GM23248 (cell line): ENCODE measurements around the gene SIPA1L3. TPM values are rescaled to one million over a fixed set of nuclear protein-coding genes. Genes with fewer than 3 reads are reported as not detected.

ENCODE experiments used
- DNase-seq: peaks from one replicate; pipeline ENCODE4 v3.0.0-alpha.2; 2015
- H2AFZ ChIP-seq: fragments of 200-600 bp; sonication (generic); 2 replicates; pipeline ENCODE4 v1.6.1; 2016; ENCODE audit warnings: antibody characterized with exemption
- H3F3A ChIP-seq: fragments of 200-600 bp; sonication (generic); 2 replicates; pipeline ENCODE4 v1.6.1; 2016; ENCODE audit warnings: mild to moderate bottlenecking, antibody characterized with exemption, mixed run types; ENCODE audit not compliant: insufficient read depth
- H3K27ac ChIP-seq: fragments of 200-600 bp; sonication (generic); 2 replicates; pipeline ENCODE4 v1.5.1; 2016; ENCODE audit warnings: mild to moderate bottlenecking
- H3K27me3 ChIP-seq: fragments of 200-600 bp; sonication (generic); replicated peaks from 2 replicates; pipeline ENCODE4 v1.6.1; 2016; ENCODE audit warnings: mild to moderate bottlenecking; ENCODE audit not compliant: insufficient read depth
- H3K36me3 ChIP-seq: fragments of 200-600 bp; sonication (generic); 2 replicates; pipeline ENCODE4 v1.6.1; 2016; ENCODE audit warnings: low read depth, mild to moderate bottlenecking
- H3K4me1 ChIP-seq: fragments of 200-600 bp; sonication (generic); 2 replicates; pipeline ENCODE4 v1.6.1; 2016; ENCODE audit warnings: mild to moderate bottlenecking; ENCODE audit not compliant: insufficient read depth
- H3K4me2 ChIP-seq: fragments of 200-600 bp; sonication (generic); one replicate; pipeline ENCODE4 v1.6.1; 2016; ENCODE audit warnings: mild to moderate bottlenecking; ENCODE audit not compliant: unreplicated experiment
- H3K4me3 ChIP-seq: fragments of 200-600 bp; sonication (generic); 2 replicates; pipeline ENCODE4 v1.5.1; 2016; ENCODE audit warnings: mild to moderate bottlenecking
- H3K79me2 ChIP-seq: fragments of 200-600 bp; sonication (generic); 2 replicates; pipeline ENCODE4 v1.6.1; 2016; ENCODE audit warnings: mild to moderate bottlenecking; ENCODE audit not compliant: insufficient read depth
- H3K9ac ChIP-seq: fragments of 200-600 bp; sonication (generic); 2 replicates; pipeline ENCODE4 v1.6.1; 2016; ENCODE audit warnings: mild to moderate bottlenecking
- H3K9me2 ChIP-seq: fragments of 200-600 bp; sonication (generic); 2 replicates; pipeline ENCODE4 v1.6.1; 2016; ENCODE audit warnings: mixed run types, mild to moderate bottlenecking, moderate library complexity; ENCODE audit not compliant: insufficient read depth
- H3K9me3 ChIP-seq: fragments of 200-600 bp; sonication (generic); one replicate; pipeline ENCODE4 v1.6.1; 2017; ENCODE audit warnings: low read depth
- H4K20me1 ChIP-seq: fragments of 200-600 bp; sonication (generic); 2 replicates; pipeline ENCODE4 v1.6.0; 2016; ENCODE audit not compliant: insufficient read depth
- EZH2 ChIP-seq: fragments of 200-600 bp; sonication (generic); IDR thresholded peaks from 2 replicates; pipeline ENCODE4 v1.6.1; 2018; ENCODE audit warnings: antibody characterized with exemption, mild to moderate bottlenecking; ENCODE audit not compliant: insufficient read depth, poor library complexity, severe bottlenecking
- EZH2phosphoT487 ChIP-seq: fragments of 200-600 bp; sonication (generic); IDR thresholded peaks from 2 replicates; pipeline ENCODE4 v1.6.1; 2018; ENCODE audit warnings: antibody characterized with exemption, moderate library complexity, mild to moderate bottlenecking, low read depth; ENCODE audit not compliant: insufficient read depth
- WGBS, 2 experiments: methylation state at CpG; one replicate each; pipeline ENCODE4 v1.1.6; 2015 to 2017; ENCODE audit warnings: low lambda C conversion rate in 2 of 2, low coverage in 1 of 2; ENCODE audit errors: missing lambda C conversion rate in 2 of 2; 5-methylcytosine and 5-hydroxymethylcytosine counted together
- in situ Hi-C: fragments of 300-500 bp; cut with MboI; formaldehyde crosslinking; loops from 2 replicates; pipeline ENCODE4 v1.15.0; 2020
- polyA plus RNA-seq: library from polyadenylated mRNA; unstranded; fragments of >200 nt; fragmentation: Nextera tagmentation; extraction: Ambion mirVana; gene quantifications from 2 replicates; pipeline ENCODE4 v1.2.1, GENCODE V29; 2016
- total RNA-seq: library from RNA; depleted of rRNA; stranded (reverse); fragments of >200 nt; shearing (Covaris generic); gene quantifications from 2 replicates; pipeline ENCODE4 v1.2.3, GENCODE V29; 2014

The SIPA1L3 gene
- total and polyA plus RNA-seq, 2 experiments from 2014 or later = 3.7 to 12.1 TPM

DNA sequence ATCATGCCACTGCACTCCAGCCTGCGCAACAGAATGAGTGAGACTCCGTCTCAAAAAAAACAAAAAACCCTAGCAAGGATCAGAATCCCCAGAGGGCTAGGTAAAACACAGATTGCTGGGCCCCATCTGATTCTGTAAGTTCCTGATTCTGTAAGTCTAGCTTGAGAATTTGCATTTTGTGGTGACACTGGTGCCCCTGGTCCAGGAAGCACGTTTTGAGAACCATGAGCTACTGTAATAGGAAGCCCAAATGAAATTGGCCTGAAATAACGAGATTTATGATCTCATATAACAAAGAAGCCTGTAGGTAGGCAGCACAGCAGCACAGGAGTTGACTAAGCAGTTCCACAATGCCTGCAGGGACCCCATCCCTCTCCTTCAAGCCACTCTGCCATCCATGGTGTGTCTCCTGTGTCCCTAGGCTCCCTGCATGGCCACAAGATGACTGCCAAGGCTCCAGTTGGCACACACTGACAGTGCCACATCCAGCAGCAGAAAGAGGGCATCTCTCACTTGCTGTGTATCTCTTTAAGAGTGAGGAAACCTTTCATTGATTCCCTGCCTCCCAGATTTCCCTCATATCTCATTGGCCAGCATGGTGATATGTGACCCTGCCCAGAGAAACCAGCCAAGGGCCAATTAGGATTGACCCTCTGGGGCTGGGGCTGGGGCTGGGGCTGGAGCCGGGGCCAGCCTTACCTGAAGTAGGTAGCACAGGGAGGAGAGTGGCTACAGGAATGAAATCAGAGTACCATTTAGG lies 21.7 kb downstream of the SIPA1L3 start:
- 73 to 76% methylated on average over 5 of the region's 5 CpGs for WGBS, 2 experiments
- H2AFZ ChIP-seq = no peak overlapping the region
- H3K79me2 ChIP-seq = peaks cover 100% of the 10 kb centered on the region
- H3K9me3 ChIP-seq = no peaks in the 10 kb centered on the region
- no peaks in the 10 kb centered on the region for H3F3A ChIP-seq
- H4K20me1 ChIP-seq = no peaks in the 10 kb centered on the region
- H3K9ac ChIP-seq = no peak overlapping the region
- peaks cover 15% of the 10 kb centered on the region for H3K4me1 ChIP-seq
- H3K4me3 ChIP-seq = no peak overlapping the region
- no peaks in the 10 kb centered on the region for H3K9me2 ChIP-seq
- no peak for DNase-seq
- H3K27me3 ChIP-seq = no peaks in the 10 kb centered on the region
- no peaks in the 10 kb centered on the region for H3K36me3 ChIP-seq
- in situ Hi-C loops = no loop called here
- H3K27ac ChIP-seq = no peak overlapping the region
- TF ChIP-seq EZH2 (no peak), EZH2phosphoT487 (no peak)
- H3K4me2 ChIP-seq = no peak overlapping the region

DNA sequence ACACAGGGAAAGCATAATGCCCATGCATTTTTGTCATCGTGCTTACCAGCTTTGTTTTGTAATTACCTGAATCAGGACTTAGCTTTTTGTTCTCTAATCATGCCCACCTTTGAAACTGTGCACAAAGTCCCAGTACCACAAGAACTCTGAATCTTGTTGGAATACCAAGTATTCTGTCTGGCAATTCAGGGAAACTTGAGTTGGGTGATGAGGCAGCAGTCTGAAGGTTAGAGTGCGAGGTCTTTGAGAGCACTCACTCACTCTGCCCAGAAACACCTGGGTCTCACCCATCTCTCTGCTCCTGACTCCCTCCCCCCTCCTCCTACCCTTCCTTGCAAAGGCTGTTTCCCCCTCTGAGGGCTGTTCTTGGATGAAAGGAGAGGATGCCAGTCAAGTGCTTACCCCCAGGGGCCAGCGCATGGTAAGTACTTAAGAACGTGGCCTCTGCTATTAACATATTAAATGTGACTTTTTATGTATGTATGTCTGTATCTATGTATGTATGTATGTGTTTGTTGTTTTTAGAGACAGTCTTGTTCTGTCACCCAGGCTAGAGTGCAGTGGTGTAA lies 22.4 kb downstream of the SIPA1L3 start:
- TF ChIP-seq EZH2phosphoT487 = no peak
- no peak for TF ChIP-seq EZH2
- H3K27ac ChIP-seq = no peak overlapping the region
- H3K9me2 ChIP-seq = no peaks in the 10 kb centered on the region
- H3K36me3 ChIP-seq = no peaks in the 10 kb centered on the region
- H3K4me3 ChIP-seq = no peak overlapping the region
- H3K9me3 ChIP-seq = no peaks in the 10 kb centered on the region
- no peak overlapping the region for H3K4me2 ChIP-seq
- H3K27me3 ChIP-seq = no peaks in the 10 kb centered on the region
- DNase-seq = no peak
- H3K4me1 ChIP-seq = peaks cover 15% of the 10 kb centered on the region
- H3K79me2 ChIP-seq = peaks cover 100% of the 10 kb centered on the region
- no peaks in the 10 kb centered on the region for H4K20me1 ChIP-seq
- H3K9ac ChIP-seq = no peak overlapping the region
- WGBS, 2 experiments = 94 to 98% methylated on average over 4 of the region's 4 CpGs
- no peak overlapping the region for H2AFZ ChIP-seq
- in situ Hi-C loops = no loop called here
- no peaks in the 10 kb centered on the region for H3F3A ChIP-seq

DNA sequence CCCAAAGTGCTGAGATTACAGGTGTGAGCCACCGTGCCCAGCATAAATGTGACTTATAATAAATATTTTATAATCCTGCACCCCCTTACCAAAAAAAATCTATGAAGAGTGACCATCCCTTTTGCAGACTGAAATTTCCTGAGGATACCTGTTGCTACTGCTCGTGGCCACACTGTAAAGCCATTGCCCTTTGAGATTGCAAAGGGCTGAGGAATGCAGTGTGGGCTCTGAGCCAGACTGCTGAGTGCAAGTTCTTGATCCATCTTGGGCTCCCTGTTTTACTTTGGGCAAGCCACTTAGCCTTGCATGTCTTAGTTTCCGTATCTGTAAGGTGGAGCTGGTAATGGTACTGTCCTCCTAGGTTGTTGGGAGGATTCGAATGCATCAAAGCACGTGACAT lies 23.4 kb downstream of the SIPA1L3 start:
- peak; percentile 27 for DNase-seq
- in situ Hi-C loops = no loop called here

DNA sequence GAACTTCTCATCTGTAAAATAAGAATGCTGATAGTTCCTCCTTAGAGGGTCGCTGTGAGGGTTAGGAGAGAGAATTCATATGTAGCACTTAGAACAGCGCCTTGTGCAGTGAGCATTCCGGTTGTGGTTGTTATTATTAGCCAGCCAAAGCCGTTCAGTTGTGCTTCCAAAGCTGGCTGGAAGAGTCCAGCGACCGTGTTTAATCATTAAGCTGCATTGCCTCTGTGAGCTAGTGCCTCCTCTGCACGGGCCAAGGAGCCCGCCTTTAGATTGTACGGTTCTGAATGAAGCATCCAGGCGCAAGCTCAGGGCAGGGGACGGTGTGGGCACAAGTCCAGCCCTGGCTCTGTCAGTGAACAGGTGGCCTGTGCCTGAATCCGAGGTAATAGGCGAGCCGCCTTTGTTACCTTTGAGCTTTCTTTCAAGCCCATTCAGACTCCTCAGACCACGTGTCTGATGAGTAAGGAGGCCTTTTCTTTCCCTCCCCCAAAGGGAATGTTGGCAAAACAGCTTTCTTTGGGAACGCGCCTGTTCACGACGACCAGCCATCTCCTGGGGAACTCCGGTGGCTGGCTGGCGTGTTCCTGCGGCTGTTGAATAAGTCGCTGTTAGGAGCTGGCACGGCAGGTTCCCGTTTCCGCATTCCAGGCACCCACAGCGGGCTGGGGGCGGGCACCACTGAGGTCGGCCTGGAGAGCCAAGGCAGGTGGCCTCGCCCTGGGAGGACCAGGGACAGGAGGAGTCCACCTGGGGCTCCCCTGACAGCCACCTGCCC lies 25.1 kb downstream of the SIPA1L3 start:
- Histone ChIP-seq H3K9me2 (no peaks in the 10 kb centered on the region), H3K9ac (peak overlapping the region; percentile 59), H3K4me1 (peaks cover 15% of the 10 kb centered on the region), H3K4me3 (peak overlapping the region; percentile 56), H4K20me1 (no peaks in the 10 kb centered on the region), H3K27ac (peak overlapping the region; percentile 64), H3K9me3 (no peaks in the 10 kb centered on the region), H3K27me3 (no peaks in the 10 kb centered on the region), H3K79me2 (peaks cover 100% of the 10 kb centered on the region), H3K4me2 (peak overlapping the region; percentile 90), H2AFZ (peak overlapping the region; percentile 75), H3K36me3 (no peaks in the 10 kb centered on the region), H3F3A (no peaks in the 10 kb centered on the region)
- DNase-seq = peak; percentile 76
- 18 to 27% methylated on average over 30 of the region's 30 CpGs for WGBS, 2 experiments
- in situ Hi-C loops = no loop called here
- TF ChIP-seq EZH2phosphoT487 (no peak), EZH2 (no peak)

More for the DNA sequence above, 23.4 kb downstream of the SIPA1L3 start:
- H3F3A ChIP-seq = no peaks in the 10 kb centered on the region
- H3K27me3 ChIP-seq = no peaks in the 10 kb centered on the region
- no peak overlapping the region for H3K4me2 ChIP-seq
- peaks cover 100% of the 10 kb centered on the region for H3K79me2 ChIP-seq
- no peaks in the 10 kb centered on the region for H3K36me3 ChIP-seq
- peaks cover 15% of the 10 kb centered on the region for H3K4me1 ChIP-seq
- no peaks in the 10 kb centered on the region for H4K20me1 ChIP-seq
- H3K4me3 ChIP-seq = no peak overlapping the region
- WGBS, 2 experiments = 96% methylated on average over 3 to 5 of the region's 5 CpGs
- H2AFZ ChIP-seq = no peak overlapping the region
- no peak for TF ChIP-seq EZH2
- TF ChIP-seq EZH2phosphoT487 = no peak
- H3K27ac ChIP-seq = no peak overlapping the region
- no peaks in the 10 kb centered on the region for H3K9me3 ChIP-seq
- H3K9me2 ChIP-seq = no peaks in the 10 kb centered on the region
- no peak overlapping the region for H3K9ac ChIP-seq
